ENCODE results near the gene MIDN.

The MIDN gene

DNA sequence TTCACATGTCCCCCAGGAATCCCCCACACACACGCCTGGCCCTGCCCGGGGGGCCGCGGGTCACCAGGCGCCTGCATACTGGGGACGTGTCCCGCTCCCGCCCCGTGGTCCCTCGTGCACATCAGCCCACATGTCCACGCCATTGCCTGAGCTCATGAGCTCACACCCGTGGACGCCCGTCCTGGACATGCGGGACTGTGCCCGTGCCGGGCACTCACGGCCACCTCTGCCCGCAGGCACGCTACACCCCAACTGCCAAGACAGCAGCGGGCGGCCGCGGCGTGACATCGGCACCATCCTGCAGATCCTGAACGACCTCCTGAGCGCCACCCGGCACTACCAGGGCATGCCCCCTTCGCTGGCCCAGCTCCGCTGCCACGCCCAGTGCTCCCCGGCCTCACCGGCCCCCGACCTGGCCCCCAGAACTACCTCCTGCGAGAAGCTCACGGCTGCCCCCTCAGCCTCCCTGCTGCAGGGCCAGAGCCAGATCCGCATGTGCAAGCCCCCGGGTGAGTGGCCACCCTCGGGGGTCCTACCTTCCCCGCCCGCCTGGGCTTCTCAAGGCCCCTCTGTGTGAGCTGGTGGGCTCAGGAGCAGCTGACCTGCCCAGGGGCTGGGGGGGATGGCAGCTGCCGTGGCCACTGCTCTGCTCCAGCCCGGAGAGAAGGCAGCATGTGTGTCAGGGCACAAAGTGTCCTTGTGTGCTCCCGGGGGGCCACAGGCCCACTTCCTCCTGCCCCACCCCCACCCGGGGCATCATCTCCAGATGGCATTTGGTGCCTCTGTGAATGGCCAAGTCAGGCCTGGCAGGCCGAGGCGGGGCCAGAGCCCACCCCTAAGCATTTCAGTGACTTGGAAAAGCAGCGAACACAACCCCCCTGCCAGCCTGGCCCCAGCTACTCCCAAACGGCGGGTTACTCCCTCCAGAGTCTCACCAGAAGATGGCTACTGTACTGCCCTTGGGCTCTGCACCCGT, 7.1 kb downstream of the MIDN start:
- no peak for DNase-seq (ENCODE audit: low read depth)
- H3K4me3 ChIP-seq (ENCODE audit: low read depth, low read length) = no peak overlapping the region

DNA sequence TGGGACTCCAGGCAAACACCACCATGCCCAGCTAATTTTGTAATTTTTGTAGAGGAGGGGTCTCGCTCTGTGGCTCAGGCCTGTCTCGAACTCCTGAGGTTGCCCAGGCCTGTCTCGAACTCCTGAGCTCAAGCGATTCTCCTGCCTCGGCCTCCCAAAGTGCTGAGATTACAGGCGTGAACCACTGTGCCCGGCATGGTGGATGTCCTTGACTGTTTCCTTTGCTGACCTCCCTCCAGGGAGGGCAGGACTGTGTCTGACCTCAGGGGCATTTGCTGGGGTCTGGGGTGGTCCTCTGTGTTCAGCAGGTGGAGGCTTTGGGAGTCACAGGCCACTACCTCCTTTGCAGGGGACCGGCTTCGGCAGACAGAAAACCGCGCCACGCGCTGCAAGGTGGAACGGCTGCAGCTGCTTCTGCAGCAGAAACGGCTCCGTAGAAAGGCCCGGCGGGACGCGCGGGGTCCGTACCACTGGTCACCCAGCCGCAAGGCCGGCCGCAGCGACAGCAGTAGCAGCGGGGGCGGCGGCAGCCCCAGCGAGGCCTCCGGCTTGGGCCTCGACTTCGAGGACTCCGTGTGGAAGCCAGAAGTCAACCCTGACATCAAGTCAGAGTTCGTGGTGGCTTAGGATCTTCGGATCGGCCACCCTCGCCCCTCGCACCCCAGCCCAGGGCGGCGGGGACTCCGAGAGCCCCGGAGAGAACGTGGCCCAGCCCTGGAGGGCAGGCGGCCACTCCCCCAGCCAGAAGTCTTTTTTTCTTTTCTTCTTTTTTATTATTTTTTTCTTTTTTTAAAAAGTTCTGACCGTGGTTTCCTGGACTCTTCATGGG, 8.5 kb downstream of the MIDN start:
- no peak for DNase-seq (ENCODE audit: low read depth)
- no peak overlapping the region for H3K4me3 ChIP-seq (ENCODE audit: low read depth, low read length)

DNA sequence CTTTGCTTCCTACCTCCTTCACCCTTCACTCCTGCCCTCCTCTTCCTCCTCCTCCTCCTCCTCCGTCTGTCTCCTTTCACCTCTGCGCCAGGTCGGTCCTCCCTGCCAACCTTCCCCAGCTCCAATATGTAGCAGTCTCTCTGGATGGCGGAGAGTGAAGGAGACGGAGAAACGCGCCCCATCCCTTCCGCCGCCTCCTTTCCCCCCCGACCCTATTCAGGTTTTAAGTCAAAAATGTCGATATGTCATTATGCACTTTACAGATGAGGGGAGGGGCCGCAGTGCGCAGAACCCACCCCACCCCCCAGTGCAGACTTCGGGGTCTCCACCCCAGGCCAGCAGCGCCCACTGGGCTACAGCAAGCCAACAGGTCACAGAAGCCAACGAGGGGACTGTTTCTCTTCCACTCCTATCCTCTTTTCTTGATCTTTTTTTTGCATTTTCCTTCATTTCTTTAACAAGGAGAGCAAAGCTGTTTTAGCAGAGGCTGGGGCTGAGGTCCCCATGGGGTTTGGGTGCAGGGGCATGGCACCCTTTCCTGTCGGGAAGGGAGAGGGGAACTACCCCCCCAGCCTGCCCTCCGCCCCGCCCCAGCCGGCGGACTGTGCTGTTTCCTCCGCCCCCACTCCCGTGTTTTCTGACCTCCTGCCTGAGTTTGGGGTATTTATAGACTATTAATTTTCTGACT, 9.2 kb downstream of the MIDN start:
- H3K4me3 ChIP-seq (ENCODE audit: low read depth, low read length) = no peak overlapping the region

DNA sequence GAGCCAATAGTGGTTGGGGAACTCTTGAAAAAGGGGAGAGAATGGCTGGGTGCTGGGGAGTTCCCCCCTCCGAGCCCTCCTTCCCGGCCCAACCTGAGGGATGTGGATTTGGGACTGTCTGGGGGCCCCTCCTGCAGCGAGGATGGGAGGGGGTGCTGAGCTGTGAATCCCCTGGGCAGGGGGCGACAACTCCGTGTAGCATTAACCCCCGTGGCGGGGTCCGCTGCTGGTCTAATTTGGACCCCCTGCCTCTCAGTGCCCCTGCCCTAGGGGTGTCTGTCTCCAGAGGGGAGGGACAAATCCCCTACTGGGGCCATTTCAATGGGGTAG, 9.7 kb downstream of the MIDN start:
- DNase-seq (ENCODE audit: low read depth) = no peak
- no peak overlapping the region for H3K4me3 ChIP-seq (ENCODE audit: low read depth, low read length)

More for the DNA sequence above, 9.2 kb downstream of the MIDN start:
- no peak for DNase-seq (ENCODE audit: low read depth)

DNA sequence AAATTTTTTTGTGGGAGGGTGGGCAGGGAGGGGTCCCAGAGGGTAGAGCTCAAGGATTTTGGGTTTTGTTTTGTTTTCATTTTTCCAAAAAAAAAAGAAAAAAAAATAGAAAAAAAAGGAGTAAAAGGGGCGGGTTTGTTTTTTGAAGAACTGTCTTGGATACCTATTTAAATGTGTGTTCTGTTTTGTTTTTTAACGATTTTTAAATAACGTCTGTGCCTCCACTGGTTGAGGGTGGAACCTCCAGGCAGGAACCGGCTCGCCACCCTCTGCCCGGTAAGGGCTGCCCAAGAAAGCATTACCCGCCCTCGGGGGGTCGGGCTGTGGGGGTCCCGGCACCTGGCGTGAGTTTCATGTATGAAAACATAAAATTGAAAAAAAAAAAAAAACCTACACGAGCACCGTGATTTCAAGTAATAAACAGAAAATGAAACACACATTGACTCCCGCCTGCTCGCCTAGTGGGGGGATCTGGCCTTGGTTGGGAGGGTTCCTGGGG, 10.4 kb downstream of the MIDN start:
- no peak for DNase-seq (ENCODE audit: low read depth)
- no peak overlapping the region for H3K4me3 ChIP-seq (ENCODE audit: low read depth, low read length)

DNA sequence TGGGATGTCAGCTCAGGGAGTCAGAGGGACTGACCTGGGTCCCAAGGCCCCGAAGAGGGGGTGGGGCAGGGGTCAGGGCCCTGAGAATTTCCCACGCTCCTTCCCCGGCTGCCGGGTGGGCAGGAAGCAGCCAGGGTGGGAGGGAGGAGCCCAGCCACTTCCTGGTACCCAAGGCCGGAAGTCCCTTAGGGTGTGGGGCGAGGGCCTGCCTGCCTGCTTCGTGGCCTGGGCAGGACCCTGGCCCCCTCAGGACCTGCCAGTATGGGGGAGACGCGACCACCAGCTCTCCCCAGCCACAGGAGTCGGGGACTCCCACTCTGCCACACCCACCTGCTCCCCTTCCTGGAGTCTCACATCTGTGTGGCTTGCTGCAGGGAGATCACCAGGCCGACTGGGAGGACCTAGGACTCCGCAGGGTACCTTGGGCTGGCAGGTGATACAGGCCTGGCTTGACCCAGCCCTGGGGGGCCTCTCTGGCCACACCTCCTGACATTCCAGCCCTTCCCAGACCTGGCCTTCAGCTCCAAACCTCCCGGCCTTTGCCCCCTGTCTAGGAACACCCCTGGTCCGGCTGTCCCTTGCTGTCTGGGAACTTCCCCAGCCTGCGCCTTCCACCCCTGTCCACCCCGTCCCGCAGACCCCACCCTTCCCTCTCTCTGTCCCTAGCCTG, 11.0 kb downstream of the MIDN start:
- DNase-seq (ENCODE audit: low read depth) = no peak
- no peak overlapping the region for H3K4me3 ChIP-seq (ENCODE audit: low read depth, low read length)

DNA sequence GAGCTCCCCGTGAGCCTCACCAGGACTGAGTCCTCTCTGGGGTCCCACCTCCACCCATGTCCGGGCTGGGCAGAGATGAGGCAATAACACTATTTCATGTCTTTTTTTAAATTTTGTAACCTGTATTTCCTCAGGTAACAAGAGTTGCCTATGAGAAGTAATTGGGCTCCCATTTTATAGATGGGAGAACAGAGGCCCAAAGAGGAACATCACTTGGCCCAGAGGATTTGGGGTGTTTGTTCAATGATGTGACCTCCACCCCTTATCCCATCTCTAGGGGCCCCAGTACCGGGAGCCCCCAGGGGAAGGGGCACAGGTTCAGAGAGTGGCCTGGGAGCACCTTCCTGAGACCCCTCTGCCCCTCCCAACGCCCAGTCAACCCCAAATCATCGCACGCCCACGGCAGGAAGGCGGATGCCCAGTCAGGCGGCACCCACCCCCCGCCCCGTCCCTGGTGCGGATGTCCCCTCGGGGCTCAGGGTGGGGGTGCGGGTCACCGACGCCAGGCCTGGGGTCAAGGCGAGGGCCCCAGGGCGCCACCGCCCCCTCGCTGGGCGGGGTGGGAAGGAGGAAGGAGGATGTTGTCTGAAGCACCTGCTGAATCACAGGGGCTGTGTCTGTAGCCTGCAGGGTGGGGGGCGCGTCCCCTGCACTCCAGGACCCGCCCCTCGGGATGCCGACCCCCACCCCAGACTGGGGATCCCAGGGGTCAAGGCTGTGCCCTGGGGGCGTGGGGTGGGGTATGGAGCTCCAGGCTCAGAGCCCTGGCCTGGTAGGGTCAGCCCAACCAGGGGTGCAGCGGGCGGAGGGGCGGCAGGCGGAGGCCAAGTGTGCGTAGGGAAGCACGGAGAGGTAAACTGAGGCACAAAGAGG, 11.7 kb downstream of the MIDN start:
- DNase-seq (ENCODE audit: low read depth) = no peak
- H3K4me3 ChIP-seq (ENCODE audit: low read depth, low read length) = peak overlapping the region; percentile 27

DNA sequence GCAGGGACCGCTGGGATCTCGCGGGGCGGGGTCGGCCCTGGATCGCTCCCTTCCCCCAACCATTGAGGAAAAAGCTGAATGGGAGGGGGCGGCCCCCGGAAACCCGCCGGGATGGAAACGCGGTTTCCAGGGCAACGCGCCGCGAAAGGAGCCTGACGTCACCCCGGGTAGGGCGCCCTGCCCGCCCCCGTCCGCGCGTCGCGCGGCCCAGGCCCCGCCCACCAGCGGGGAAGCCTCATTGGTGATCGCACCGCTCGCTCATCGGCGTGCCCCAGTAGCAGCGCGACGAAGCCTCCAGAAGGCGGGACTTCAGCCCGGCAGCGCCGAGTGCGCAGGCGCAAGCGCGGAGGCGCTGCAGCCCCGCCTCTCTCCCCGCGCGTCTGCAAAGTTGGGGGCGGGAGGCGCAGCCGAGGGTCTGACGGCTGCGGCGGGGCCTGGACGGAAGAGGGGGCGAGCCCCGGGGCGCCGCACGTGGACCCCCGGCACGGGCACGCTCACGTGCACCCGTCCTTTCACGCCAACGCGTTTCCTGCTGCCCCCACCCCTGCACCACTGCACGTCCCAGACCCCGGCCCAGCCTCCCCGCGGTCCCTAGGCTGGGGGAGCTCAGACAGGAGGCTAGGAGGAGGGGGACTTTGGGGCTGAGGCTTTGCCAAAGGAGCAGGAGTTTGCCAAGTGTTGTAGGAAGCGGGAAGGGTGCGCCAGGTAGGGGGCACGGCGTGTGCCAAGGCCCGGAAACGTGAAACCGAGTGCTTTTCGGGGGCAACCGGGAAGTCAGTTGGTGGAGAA, 12.6 kb downstream of the MIDN start:
- DNase-seq (ENCODE audit: low read depth) = peak; percentile 84

DNA sequence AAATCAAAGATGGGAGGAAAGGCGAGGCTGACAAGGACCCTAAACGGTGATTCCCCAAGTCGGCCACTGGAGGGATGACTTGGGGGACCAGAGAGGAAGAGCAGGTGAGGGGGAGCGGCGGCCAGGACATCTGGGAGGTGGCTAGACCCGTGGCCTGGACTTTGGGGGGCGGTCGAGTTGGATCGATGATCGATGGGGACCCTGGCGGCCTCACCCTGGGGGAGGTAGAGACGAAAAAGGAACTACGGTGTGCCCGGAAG, 13.1 kb downstream of the MIDN start:
- H3K4me3 ChIP-seq (ENCODE audit: low read depth, low read length) = peak overlapping the region; percentile 69
- DNase-seq (ENCODE audit: low read depth) = no peak

More for the DNA sequence above, 12.6 kb downstream of the MIDN start:
- peak overlapping the region; percentile 69 for H3K4me3 ChIP-seq (ENCODE audit: low read depth, low read length)

DNA sequence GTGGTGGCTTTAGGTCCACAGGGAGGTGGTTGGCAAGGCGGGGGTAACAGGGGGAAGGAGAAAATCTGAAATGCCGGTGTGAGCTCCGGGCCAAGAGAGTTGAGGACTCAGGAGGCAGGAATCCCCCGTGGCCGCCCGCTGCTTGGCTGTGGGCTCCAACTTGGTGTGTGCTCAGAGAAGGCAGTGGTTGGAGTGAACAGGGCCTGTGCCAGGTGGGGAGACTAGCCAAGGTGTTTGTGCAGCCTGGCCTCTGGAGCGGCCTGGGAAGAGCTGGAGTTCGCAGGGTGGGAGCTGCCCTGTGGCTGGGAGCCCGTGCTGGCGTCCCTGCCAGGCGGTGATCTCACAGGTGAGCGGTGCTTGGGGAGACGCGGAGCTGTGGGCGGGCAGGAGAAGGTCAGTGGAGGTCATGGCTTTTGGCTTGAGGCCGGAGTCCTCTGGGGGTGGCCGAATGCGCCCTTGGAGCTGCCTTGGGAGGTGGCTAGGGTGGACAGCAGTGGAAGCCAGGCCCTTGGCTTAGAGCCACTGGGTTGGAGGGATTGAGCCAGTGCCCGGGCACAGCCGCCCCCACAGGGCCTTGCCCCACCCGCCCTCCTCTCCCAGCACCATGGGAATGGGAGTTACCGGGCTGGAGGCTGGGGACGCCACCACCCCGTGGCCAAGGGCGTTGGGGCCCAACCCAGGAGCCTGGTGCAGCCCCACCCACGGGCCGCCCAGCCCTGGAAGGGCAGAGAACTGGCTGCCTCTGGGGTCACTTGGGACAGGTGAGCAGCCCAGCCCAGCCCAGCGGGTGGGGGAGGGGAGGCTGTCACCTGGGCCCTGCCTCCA, 13.6 kb downstream of the MIDN start:
- DNase-seq (ENCODE audit: low read depth) = no peak
- H3K4me3 ChIP-seq (ENCODE audit: low read depth, low read length) = peak overlapping the region; percentile 69

DNA sequence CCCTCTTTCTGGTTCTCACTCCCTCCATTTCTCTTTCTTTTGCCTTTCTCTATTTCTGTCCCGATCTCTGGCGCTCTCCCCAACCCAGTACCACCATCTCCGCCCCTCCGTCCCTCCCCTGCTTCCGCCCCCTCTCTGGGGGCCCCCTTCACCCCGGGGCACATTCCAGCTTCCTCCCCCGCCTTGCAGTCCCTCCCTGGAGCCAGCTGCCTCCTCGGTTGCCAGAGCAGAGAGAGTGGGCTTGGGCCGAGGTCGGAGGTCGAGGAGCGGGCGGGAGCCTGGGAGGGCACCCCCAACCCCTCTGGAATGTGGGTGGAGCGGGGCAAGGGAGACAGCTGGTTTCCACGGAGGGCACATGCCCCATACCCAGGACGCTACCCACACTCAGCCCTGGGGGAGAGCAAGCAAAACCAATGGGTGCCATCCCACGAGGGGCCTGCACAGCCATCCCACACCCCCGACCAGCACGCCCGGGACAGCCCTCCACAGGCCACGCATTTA, 14.3 kb downstream of the MIDN start:
- peak overlapping the region; percentile 69 for H3K4me3 ChIP-seq (ENCODE audit: low read depth, low read length)
- no peak for DNase-seq (ENCODE audit: low read depth)

DNA sequence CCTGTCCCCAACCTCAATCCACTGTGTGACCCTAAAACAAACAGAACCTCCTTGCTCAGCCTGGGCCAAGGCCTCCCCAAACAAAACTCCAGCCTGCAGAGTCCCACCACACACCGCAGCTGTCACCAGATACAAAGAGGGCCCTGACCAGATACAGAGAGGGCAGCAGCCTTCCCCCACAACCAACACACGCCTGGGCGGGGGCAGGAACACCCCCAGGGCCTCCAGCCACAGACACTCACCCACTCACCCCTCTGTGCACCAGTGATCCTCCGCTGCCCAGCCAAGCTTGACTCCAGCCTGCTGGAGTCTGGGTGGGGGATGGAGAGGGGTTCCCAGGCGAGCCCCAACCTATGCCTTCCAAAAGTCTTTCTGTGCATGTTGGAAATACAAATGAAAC, 14.8 kb downstream of the MIDN start:
- no peak overlapping the region for H3K4me3 ChIP-seq (ENCODE audit: low read depth, low read length)

DNA sequence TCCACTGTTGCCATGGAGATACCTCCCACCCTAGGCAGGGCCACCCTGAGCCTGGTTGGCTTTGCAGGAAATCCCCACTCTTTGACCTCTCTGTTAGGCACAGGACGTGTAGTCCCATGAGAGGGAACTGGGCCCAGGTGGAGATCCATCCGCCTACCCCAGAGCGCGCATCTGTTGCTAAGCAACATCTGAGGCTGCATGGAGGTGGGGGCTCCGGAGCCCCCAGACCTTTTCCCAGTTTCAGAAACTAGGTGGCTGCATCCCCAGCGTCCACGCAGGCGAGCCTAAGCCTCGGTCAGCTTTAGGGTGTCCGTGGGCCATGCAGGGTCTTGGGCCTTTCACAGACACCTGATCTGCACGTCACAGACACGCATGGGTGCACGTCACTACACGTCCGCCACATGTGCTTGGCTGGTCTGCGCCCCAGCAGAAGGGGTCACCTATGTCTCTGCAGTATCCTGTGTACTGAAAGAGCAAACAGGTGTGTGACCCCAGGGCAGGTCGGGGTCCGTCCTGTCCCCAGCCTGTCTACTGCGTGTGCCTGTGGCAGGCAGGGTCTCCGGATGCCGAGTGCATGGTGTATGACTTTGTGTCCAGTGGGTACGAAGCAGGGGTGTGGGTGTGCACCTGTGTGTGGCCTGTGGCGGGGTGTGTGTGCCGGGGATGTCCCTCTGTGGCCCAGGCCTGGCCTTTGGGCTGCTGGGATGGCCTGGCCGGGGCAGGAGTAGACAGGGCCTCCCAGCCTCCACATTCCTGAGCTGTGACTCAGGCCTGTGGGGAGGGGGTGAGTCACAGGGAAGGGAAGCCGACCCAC, 16.6 kb downstream of the MIDN start:
- peak; percentile 54 for DNase-seq (ENCODE audit: low read depth)
- no peak overlapping the region for H3K4me3 ChIP-seq (ENCODE audit: low read depth, low read length)

More for the DNA sequence above, 14.8 kb downstream of the MIDN start:
- DNase-seq (ENCODE audit: low read depth) = no peak

DNA sequence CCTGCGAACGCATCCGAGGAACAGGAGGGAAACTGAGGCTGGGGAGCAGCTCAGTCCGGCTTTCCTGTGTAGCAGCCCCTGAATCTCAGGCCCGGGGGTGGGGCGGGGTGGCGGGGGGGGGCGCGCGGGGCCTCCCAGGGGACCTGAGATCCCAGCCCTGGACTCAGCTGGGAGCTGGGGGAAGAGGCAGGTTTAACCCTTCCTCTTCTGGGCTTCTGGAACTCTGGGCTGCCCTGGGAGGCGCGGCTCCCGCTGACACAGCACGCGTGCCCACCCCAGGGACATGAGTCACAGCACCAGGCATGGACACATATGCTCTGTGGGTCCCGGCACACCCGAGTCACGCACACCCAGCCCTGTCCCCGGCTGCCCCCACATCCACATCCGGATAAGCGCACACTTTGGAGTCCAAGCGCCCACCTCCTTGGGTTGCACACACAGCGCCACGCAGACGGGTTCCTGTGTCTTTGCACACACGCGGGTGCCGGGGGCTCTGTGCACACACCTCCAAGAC, 17.3 kb downstream of the MIDN start:
- H3K4me3 ChIP-seq (ENCODE audit: low read depth, low read length) = peak overlapping the region; percentile 56
- DNase-seq (ENCODE audit: low read depth) = peak; percentile 66

DNA sequence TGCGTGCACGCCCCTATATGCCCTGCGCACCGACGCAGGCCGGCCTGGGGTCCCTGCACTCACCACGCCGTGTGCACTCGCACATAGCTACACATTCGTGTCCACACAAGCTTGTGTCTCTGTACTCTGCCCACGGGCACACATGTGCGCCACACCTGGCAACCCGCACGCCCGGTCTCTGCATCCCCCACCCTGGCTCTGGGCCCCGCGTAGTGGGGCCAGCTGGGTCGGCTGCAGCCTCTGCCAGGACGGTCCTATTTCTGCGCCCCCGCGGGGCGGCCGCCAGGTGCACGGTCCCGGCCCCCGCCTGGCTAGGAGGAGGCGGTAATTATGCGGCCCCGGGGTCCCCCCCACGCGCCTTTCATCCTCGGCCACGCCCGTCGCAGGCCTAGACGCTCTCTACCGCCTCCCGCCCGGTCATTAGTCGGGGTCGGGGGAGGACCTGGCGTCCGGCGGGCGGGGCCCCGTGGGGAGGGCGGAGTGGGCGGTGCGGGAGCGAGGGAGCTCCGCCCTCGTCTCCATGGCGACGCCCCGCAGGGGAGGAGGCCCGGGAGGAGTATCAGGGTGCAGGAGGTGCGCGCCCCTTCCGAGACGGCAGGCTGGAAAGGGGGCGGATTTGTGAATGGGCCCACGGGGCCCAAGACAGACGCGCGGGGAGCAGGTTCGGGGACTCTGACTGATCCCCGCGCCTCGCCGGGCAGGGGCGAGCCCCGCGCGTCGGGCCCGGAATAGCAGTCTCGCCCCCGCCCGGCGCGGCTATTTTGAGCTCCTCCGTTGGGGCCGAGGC, 17.9 kb downstream of the MIDN start:
- H3K4me3 ChIP-seq (ENCODE audit: low read depth, low read length) = peak overlapping the region; percentile 56
- DNase-seq (ENCODE audit: low read depth) = no peak

Measured in skeletal muscle cell (primary cell).